HepG2 (cell line): ENCODE results near the gene ATPAF2.

Experiments used
- FLYWCH1 ChIP-seq: sonication (generic); formaldehyde crosslinking; IDR thresholded peaks from 2 replicates; pipeline ENCODE4 v1.8.1; 2023; ENCODE audit warnings: mild to moderate bottlenecking, missing genetic modification reagents
- HNRNPH1 ChIP-seq: fragments of 200-400 bp; formaldehyde crosslinking; optimal IDR thresholded peaks from 2 replicates; pipeline ENCODE3; 2017; ENCODE audit warnings: mild to moderate bottlenecking, low read depth, low read length
- ZBTB42 ChIP-seq: sonication (generic); formaldehyde crosslinking; IDR thresholded peaks from 2 replicates; pipeline ENCODE4 v1.5.0; 2020; ENCODE audit warnings: mild to moderate bottlenecking, missing genetic modification reagents
- ZNF616 ChIP-seq: sonication (generic); formaldehyde crosslinking; IDR thresholded peaks from 2 replicates; pipeline ENCODE4 v1.5.0; 2020; ENCODE audit warnings: low read depth, mild to moderate bottlenecking, missing genetic modification reagents
- TF ChIP-seq, protein P1 (sequence below): IDR thresholded peaks from 2 replicates; pipeline ENCODE4 v1.6.1; 2016; ENCODE audit warnings: low read depth

- TF ChIP-seq FLYWCH1 (no peak), ZBTB42 (CRISPR knock-in tag) (no peak), HNRNPH1 (no peak), ZNF616 (CRISPR knock-in tag) (no peak)
- TF ChIP-seq, protein P1, sequence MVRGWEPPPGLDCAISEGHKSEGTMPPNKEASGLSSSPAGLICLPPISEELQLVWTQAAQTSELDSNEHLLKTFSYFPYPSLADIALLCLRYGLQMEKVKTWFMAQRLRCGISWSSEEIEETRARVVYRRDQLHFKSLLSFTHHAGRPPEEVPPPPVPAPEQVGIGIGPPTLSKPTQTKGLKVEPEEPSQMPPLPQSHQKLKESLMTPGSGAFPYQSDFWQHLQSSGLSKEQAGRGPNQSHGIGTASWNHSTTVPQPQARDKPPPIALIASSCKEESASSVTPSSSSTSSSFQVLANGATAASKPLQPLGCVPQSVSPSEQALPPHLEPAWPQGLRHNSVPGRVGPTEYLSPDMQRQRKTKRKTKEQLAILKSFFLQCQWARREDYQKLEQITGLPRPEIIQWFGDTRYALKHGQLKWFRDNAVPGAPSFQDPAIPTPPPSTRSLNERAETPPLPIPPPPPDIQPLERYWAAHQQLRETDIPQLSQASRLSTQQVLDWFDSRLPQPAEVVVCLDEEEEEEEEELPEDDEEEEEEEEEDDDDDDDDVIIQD (CRISPR knock-in tag), result no peak
Observed at GRCh38 chr17:18071751-18072150, 32.8 kb upstream of the ATPAF2 start.
